ENCODE measurements around the gene BCAN.

DNA sequence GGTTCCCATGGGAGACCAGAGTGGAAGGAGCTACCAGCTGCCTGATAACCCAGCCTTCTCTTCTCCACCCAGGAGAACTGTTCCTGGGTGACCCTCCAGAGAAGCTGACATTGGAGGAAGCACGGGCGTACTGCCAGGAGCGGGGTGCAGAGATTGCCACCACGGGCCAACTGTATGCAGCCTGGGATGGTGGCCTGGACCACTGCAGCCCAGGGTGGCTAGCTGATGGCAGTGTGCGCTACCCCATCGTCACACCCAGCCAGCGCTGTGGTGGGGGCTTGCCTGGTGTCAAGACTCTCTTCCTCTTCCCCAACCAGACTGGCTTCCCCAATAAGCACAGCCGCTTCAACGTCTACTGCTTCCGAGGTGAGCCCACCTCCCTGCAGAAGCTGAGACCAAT lies 6.6 kb downstream of the BCAN start:
- TF ChIP-seq SP1 (IDR thresholded peaks at IDR 0.05), result no peak
- no peak for TF ChIP-seq SUZ12 (IDR thresholded peaks at IDR 0.05)
- no peak for TF ChIP-seq FOXK2 (IDR thresholded peaks at IDR 0.05)
- TF ChIP-seq L3MBTL2 (conservative IDR thresholded peaks at IDR 0.05), result no peak
- no peak for TF ChIP-seq FOXA1 (IDR thresholded peaks at IDR 0.05)
- TF ChIP-seq CTBP1 (IDR thresholded peaks at IDR 0.05; ENCODE audit: borderline replicate concordance), result no peak
- no peak for TF ChIP-seq BHLHE40 (IDR thresholded peaks at IDR 0.05; ENCODE audit: borderline replicate concordance)
- TF ChIP-seq ELF4 (IDR thresholded peaks at IDR 0.05), result no peak
- TF ChIP-seq, protein P1, sequence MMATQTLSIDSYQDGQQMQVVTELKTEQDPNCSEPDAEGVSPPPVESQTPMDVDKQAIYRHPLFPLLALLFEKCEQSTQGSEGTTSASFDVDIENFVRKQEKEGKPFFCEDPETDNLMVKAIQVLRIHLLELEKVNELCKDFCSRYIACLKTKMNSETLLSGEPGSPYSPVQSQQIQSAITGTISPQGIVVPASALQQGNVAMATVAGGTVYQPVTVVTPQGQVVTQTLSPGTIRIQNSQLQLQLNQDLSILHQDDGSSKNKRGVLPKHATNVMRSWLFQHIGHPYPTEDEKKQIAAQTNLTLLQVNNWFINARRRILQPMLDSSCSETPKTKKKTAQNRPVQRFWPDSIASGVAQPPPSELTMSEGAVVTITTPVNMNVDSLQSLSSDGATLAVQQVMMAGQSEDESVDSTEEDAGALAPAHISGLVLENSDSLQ (IDR thresholded peaks at IDR 0.05), result no peak
- TF ChIP-seq ARNT (IDR thresholded peaks at IDR 0.05), result no peak
- no peak for TF ChIP-seq HDGF (IDR thresholded peaks at IDR 0.05; ENCODE audit: borderline replicate concordance)
- TF ChIP-seq FOXM1 (IDR thresholded peaks at IDR 0.05; ENCODE audit: borderline replicate concordance), result no peak
- TF ChIP-seq ZNF384 (IDR thresholded peaks at IDR 0.05), result no peak
